Measurements from ENCODE around the gene TMPRSS11A. TPM values are rescaled to one million over a fixed set of nuclear protein-coding genes. Genes with fewer than 3 reads are reported as not detected.

The TMPRSS11A gene
- total and polyA plus RNA-seq, 8 donors = not detected

- DNase-seq (no peak), ATAC-seq (no peak), FAIRE-seq (no peak)
- no peak for TF ChIP-seq CTCF (IDR thresholded peaks at IDR 0.05)
- intact Hi-C loops (cut with DNase I) = no loop called here
- Histone ChIP-seq H3K4me1 (no peaks in the 10 kb centered on the region), H3K27me3 (no peaks in the 10 kb centered on the region), H3K27ac (no peak overlapping the region), H3K9me3 (no peaks in the 10 kb centered on the region), H3K36me3 (no peaks in the 10 kb centered on the region), H3K4me3 (no peak overlapping the region)
Observed at GRCh38 chr4:67899096-67899495, 64.2 kb downstream of the TMPRSS11A start.

GRCh38 chr4:67897686-67898085 lies 65.6 kb downstream of the TMPRSS11A start:
- no peaks in the 10 kb centered on the region for H3K27me3 ChIP-seq
- H3K27ac ChIP-seq = no peak overlapping the region
- no peak for TF ChIP-seq CTCF (IDR thresholded peaks at IDR 0.05)
- H3K4me3 ChIP-seq = no peak overlapping the region
- FAIRE-seq (no peak), DNase-seq (no peak), ATAC-seq (no peak)
- H3K36me3 ChIP-seq = no peaks in the 10 kb centered on the region
- H3K4me1 ChIP-seq = no peaks in the 10 kb centered on the region
- H3K9me3 ChIP-seq = no peaks in the 10 kb centered on the region
- intact Hi-C loops (cut with DNase I) = no loop called here

- 91 to 95% methylated on average over 24 to 26 of the region's 26 CpGs for WGBS, 2 donors
- Histone ChIP-seq H3K27ac (no peak overlapping the region), H3K4me1 (no peaks in the 10 kb centered on the region), H3K9me3 (no peaks in the 10 kb centered on the region), H3K36me3 (no peaks in the 10 kb centered on the region), H3K27me3 (no peaks in the 10 kb centered on the region), H3K4me3 (no peak overlapping the region)
- peak in 2 of 6 donors; percentile 15 to 58 for DNase-seq
- ATAC-seq = no peak
- FAIRE-seq = no peak
- intact Hi-C loops (cut with DNase I) = no loop called here
- no peak for TF ChIP-seq CTCF (IDR thresholded peaks at IDR 0.05)
Observed at GRCh38 chr4:67896421-67897065, 66.8 kb downstream of the TMPRSS11A start.

- no peak for FAIRE-seq
Observed at GRCh38 chr4:67894659-67895058, 68.6 kb downstream of the TMPRSS11A start.

More at GRCh38 chr4:67894659-67895058, 68.6 kb downstream of the TMPRSS11A start:
- H3K4me3 ChIP-seq = no peak overlapping the region
- H3K9me3 ChIP-seq = no peaks in the 10 kb centered on the region
- no peaks in the 10 kb centered on the region for H3K27me3 ChIP-seq
- intact Hi-C loops (cut with DNase I) = no loop called here
- TF ChIP-seq CTCF (IDR thresholded peaks at IDR 0.05) = no peak
- DNase-seq = no peak
- 85 to 92% methylated on average over 1 of the region's 1 CpG for WGBS, 2 donors
- H3K27ac ChIP-seq = no peak overlapping the region
- no peaks in the 10 kb centered on the region for H3K4me1 ChIP-seq
- ATAC-seq = no peak
- H3K36me3 ChIP-seq = no peaks in the 10 kb centered on the region
